Stimulated activated CD4-positive, alpha-beta T cell treated with anti-CD3 and anti-CD28 coated beads, TNF-alpha, amount 100 ng/mL, for 1 hour (primary cell): Measurements from ENCODE around the gene VILL.

Experiments used
- DNase-seq, 3 donors: peaks; one replicate each; pipeline ENCODE4 v3.0.0-alpha.2; 2020; ENCODE audit warnings: low read depth in 3 of 3, low spot score in 1 of 3

Gene VILL

GRCh38 chr3:37990527-37990926, at the start of gene VILL:
VILL (plus strand) TSS chr3:37990786; CDS start chr3:37993673, 2,887 bp downstream.
- DNase-seq = no peak

GRCh38 chr3:37941608-37942508, 48.7 kb upstream of the VILL start:
- DNase-seq = no peak

DNA sequence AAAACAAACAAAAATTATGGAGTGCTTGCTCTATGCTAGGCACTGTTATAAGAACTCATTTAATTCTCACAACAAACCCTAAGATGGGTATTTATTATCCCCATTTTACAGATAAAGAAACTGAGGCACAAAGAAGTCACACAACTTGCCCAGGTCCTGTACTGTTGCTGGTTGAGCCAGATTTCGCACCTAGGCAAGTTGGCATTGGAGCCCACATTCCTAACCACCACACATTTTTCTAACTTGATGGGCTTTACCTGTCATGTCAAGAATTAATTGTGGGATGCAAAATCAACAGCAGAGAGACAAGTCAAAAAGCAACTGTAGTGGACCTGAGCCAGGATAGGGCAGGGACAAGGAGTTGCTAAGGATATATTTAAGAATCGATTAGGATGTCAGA, 47.9 kb upstream of the VILL start:
- no peak for DNase-seq

DNA sequence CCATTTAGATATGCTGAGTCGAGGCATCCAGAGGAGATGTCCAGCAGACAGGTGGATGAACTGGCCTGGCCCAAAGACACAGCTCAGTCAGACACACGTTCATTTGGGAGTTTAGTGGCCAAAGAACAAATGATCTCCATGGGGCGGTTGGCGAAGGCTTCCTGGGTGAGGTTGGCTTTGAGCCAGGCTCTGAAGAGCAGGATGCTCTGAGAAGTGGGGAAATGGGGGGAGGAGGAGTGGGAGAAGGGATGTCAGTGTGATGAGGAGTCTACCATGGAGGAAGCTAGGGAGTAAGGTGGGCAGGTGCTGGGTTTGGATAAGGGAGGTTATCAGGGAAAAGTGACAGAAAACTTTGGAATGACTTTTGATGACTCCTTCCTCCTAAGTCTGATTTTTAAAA, 47.5 kb upstream of the VILL start:
- DNase-seq = no peak

DNA sequence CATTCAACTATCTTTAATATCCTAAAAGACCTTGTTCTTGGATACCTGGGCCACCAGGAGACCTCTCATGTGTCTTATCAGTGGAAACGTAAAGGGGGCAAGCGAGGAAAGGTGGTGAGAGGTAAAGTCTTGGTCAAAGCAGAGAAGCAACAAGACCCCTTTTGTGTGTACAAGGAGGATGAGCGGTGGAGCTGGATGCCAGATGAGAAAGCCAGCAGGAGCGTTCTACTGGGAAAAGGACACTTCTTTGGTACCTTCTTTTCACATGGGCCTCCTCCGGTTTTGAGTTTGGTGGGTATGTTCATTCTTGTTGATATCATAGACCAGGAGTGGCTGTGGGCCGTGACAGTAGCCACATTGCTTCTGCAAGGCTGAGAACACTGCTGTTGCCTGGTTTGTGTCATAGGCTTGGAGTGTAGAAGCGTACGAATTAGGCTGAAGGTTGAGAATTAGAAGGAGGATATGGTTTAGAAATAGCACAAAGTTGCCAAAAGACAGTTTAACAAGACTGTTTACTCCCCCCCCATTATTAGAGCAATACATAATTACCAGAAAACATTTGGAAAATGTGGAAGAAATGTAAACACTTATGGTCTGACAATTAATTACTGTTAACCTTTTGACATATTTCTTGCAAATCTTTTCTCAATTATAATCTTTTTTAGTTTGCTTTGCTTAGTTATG, 46.8 kb upstream of the VILL start:
- no peak for DNase-seq

GRCh38 chr3:37944391-37944842, 46.2 kb upstream of the VILL start:
- DNase-seq = no peak

DNA sequence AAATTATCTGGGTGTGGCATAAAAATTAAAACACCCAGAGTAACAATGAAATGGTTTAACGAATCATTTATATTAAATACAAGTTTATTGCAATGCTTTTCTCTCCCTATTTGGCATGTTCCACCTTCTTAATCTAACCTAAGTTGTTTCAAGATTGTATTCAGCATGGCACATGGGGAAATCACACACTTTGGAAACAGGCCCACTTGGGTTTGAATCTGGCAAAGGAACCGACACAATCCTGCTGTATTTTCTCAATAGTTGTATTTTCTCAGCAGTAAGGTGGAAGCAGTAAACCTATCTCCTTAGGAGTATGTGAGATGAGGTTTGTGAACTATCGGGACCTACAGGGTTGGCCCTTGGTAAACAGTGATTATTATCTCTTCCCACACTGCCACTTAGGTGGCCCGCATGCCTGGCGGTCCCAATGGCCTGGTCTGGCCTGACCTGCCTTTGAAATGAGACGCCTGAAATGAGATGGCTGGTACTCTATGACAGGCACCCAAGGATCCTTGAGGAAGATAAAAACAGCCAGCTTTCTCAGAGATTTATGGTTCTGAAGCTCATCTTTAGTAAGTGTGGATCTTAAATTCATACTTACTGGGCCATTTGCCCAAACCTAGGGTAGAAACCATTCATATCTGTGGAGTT, 45.3 kb upstream of the VILL start:
- DNase-seq = no peak

DNA sequence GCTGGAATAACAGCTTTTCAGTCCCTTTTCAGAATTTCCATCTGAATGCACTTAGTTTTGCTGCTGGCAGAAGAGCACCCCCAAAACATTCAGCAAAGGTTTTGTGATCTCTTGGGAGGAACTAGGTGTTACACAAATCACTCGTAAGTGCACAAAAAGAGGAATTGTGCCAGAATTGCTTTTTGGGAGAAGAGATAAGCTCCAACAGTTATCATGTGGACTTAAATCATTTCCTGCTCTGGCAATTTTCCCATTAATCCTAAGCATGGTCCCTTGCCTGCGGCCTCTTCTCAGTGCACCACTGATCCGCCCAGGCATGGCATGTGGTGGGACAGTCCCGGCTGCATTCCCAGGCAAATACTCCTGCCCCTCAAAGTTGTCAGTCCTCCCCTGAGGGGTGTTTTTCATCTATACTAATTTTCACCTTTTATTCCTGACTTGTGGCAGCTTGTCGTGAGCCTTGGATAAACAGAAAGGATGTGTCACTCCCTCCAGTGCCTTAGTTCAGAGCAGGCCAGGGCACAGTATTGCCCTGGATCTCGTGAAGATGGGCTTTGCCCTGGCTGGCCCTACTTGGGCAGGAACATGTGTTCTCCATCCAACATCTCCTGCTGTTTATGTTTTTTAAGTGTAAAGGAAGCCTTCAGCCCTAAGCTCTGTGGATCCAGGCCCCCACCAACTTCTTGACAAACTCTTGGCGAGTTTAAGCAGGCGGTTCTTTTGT, 44.6 kb upstream of the VILL start:
- no peak for DNase-seq

GRCh38 chr3:37946531-37946889, 44.1 kb upstream of the VILL start:
- DNase-seq = no peak

DNA sequence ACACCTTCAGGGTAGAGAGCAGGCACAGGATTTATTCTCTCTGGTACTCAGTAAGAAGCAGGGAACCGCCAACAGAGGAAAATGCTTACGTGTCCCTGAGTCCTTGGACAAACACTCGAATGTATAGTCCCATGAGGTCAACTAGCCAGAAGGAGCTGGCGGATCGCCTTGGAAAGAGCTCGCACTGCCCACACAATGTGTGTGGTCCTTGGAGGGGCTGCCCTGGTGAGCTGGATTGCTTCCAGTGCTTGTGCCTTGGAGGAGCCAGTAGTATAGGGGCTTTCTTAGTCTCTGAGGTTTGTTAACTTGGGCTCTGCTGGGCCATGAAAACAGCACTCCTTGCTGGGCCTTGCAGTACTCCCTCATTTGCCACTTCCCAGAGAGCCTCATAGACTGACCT, 40.7 kb upstream of the VILL start:
- no peak for DNase-seq

DNA sequence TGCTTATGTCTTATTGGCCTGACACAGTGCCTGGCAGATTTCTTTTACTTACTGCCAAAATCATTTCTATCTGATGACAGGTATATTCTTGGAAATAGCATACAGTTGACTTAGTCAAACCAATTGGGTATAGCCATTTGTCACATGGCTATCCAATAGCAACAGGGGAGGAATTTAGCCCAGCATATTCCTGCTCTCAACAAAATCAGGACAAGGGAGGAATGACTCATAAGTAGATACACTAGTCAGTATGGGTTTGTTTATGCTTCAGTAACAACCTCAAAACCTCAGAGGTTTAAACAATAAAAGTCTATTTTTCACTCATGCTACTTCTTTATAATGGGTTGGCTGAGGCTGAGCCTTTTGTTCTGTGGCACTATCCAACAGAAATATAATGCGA, 38.0 kb upstream of the VILL start:
- no peak for DNase-seq

GRCh38 chr3:37953226-37953625, 37.4 kb upstream of the VILL start:
- no peak for DNase-seq

DNA sequence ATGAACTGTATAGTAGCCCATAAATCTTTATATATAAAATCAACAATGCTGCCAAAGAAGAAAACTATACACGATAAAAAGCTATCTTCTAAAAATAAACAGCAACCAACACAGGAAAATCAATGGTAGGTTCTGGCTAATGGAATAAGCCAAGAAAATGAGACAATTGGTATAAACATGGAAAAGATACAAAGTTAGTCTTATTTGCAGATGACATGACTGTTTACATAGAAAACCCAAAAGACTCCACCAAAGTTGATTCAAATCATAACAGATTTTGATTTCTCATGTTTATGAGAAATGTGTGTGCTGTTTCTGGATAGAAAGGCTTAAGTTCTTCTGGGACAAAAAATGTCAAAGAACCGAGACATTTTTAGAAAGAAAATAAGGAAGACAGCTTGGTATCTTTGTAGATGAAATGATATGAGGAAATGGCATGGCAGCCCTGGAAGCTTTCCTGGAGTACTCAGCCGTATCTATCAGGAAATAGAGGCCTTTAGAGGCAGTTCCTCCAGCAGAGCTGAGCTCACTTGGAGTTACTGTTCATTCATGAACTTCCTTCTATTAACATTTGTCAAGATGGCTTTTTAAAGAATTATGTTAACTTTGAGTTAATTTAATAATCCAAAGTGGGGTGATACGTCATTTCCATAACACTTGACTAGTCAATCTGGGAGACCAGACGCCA, 36.7 kb upstream of the VILL start:
- DNase-seq = no peak

GRCh38 chr3:37954881-37955280, 35.7 kb upstream of the VILL start:
- no peak for DNase-seq

GRCh38 chr3:37955918-37956707, 34.5 kb upstream of the VILL start:
- DNase-seq = no peak

DNA sequence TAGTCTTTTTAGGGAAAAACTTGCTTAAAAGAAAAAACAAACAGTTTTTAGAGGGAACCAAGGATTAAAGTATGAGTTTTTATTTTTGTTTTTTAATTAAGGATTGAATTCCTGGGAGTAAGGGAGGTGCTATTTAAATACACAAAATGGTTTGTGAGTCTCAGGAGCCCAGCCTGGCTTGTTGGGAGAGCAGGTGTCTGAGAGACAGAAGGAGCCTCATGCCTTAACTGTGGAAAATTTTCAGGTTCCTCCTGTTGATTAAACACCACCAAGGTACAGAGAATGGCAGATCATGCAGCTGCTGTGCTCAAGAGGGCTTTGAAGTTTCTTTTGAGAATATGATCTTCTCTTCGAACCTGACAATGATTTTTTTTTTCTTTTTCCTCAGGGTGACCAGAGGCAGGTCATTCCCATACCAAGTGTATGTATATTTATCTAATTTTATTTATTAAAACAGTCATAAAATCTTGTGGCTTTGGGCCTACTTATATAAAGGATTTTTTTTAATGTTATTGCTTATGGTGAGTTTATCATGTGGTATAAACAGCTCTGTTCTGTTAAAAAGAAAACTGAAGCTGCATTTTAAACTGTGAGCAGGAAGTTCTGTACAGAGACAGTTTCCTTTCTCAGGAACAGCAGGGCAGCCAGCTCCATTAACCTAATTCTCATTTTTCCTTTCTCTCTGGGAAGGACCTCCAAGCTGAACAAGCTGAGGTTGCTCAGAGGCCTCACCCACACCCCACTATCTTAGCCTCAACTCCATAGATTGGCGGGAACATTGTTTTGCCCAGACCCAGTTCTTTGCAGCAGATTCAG, 33.7 kb upstream of the VILL start:
- no peak for DNase-seq

DNA sequence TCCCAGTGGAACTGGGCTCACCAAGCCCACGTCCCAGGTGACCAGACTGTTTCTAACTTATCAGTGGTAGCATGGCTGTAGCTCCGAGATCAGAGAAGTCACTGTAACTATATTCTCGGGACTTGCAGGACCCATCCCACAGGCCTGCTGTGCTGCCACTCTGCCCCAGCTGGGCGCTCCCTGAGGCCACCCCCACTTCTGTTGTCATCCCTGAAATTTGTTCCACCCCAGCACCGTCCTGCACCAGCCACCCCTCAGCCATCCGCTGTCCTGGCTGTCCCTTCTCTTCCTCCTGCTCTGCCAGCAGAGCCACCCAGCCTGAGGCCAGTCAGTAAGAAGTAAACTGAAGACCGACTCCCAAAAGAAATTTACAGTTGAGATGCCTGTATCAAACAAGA, 33.0 kb upstream of the VILL start:
- no peak for DNase-seq

DNA sequence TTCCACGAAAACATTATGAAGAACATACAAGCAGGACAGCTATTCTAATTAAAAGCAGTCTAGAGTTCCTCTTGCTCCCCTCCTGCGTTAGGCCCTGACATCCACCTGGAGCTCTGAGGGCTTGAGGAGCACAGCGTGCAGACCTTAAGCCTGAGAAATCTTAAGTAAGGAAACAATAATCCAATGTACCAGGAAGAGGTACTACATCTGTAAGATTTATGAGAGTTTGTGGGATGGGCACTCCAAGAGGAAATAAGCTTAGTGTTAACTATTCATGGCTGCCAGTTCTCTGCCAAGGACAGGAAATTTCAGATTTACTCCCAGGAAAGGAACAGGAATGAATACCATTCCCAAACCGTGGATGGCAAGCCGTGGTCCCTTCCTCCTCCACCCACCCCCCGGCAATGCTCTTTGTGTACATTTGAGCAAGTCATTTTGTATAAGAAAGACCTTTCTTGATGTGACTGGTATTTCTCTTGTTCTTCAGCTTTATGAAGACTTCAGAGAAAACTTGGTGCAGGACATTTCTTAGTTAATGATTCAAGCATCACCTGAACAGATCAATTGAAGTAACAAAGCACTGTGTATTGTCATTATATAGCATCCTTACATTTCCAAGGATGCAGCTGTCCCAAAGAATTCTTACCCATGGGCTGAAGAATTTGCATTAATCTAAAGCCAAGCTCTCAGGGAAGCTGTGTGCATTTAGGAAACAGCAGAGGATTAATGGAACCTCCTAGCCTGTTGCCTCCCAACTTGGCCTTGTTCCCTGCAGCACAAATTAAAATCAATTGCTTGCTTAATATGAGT, 28.8 kb upstream of the VILL start:
- DNase-seq = no peak
